ENCODE results near the gene LRRC63. TPM values are rescaled to one million over a fixed set of nuclear protein-coding genes. Genes with fewer than 3 reads are reported as not detected.
A peak's percentile ranks its signal among the peaks of the same experiment; 100 is the strongest.

LRRC63 gene
- total RNA-seq, 1 donor from 2014 or later = not detected

DNA sequence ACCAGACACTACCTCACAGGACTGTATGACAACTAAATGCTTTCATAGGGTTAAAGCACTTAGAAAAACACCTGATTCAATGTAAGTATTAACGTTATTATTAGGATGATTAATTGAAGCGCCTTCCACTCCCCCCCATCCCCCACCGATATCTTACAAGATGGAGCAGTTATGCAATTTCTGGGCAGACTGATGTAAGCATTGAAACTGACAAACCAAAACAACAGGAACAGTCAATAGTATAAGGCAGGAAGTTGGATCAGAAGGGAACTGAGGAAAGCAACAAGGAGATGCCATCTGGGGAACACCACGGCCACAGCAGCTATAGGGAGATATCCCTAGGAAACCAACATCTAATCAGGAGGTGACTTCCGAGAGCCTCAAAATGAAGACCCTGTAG is 33.6 kb upstream of the LRRC63 start:
- Histone ChIP-seq H3K4me1 (no peaks in the 10 kb centered on the region), H3K27ac (no peak overlapping the region), H3K9me3 (no peaks in the 10 kb centered on the region), H3K36me3 (no peaks in the 10 kb centered on the region), H3K27me3 (no peaks in the 10 kb centered on the region), H3K4me3 (no peak overlapping the region)
- DNase-seq (ENCODE audit: low spot score in 2 of 2) = no peak
- intact Hi-C loops (cut with DNase I) = no loop called here
- TF ChIP-seq, protein P1, sequence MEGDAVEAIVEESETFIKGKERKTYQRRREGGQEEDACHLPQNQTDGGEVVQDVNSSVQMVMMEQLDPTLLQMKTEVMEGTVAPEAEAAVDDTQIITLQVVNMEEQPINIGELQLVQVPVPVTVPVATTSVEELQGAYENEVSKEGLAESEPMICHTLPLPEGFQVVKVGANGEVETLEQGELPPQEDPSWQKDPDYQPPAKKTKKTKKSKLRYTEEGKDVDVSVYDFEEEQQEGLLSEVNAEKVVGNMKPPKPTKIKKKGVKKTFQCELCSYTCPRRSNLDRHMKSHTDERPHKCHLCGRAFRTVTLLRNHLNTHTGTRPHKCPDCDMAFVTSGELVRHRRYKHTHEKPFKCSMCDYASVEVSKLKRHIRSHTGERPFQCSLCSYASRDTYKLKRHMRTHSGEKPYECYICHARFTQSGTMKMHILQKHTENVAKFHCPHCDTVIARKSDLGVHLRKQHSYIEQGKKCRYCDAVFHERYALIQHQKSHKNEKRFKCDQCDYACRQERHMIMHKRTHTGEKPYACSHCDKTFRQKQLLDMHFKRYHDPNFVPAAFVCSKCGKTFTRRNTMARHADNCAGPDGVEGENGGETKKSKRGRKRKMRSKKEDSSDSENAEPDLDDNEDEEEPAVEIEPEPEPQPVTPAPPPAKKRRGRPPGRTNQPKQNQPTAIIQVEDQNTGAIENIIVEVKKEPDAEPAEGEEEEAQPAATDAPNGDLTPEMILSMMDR (IDR thresholded peaks at IDR 0.05) = no peak

DNA sequence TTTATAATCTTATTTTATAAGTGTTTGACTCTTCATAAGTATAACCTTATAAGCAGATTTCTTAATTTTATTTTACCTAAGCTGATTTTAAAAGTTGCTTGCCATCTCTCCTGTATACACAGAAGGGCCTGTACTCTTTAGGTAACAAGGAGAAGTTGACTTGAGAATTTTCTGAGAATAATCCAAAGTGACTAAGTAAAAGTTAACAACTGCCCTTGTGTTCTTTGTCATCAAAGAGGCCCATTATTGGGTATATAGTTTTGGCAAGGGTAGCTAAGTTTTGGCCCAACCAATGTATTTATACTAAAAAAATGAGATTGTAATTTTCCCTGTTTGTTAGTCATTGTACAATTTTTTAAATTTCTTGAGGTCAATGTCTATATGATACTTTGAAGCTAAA is 32.9 kb upstream of the LRRC63 start:
- Histone ChIP-seq H3K4me1 (no peaks in the 10 kb centered on the region), H3K27me3 (no peaks in the 10 kb centered on the region), H3K36me3 (no peaks in the 10 kb centered on the region), H3K9me3 (no peaks in the 10 kb centered on the region), H3K27ac (no peak overlapping the region), H3K4me3 (no peak overlapping the region)
- TF ChIP-seq, protein P1 (IDR thresholded peaks at IDR 0.05) = no peak
- no peak for DNase-seq (ENCODE audit: low spot score in 2 of 2)
- intact Hi-C loops (cut with DNase I) = no loop called here

DNA sequence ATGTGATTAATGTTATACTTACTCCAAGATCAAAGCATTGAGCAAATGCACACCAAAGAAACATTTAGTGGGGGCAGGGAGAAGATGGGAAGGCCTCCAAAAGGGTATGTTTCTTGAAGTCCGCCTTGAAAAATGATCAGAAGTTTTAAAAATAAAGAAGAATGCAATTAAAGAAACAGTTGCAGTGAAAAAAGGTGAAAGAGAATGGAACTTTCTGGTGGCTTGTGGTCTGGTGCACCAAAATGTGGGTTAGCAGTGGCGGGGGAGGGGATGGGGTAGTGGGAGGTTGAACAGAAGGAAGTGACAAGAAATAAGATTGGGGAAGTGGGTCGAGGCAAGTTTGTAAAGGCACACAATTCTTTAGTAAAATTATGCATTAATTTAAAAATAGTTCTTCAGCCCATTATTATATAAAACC is 32.2 kb upstream of the LRRC63 start:
- Histone ChIP-seq H3K27me3 (no peaks in the 10 kb centered on the region), H3K4me1 (no peaks in the 10 kb centered on the region), H3K4me3 (no peak overlapping the region), H3K9me3 (no peaks in the 10 kb centered on the region), H3K27ac (no peak overlapping the region), H3K36me3 (no peaks in the 10 kb centered on the region)
- TF ChIP-seq, protein P1 (IDR thresholded peaks at IDR 0.05) = no peak
- DNase-seq (ENCODE audit: low spot score in 2 of 2) = no peak
- intact Hi-C loops (cut with DNase I) = no loop called here

DNA sequence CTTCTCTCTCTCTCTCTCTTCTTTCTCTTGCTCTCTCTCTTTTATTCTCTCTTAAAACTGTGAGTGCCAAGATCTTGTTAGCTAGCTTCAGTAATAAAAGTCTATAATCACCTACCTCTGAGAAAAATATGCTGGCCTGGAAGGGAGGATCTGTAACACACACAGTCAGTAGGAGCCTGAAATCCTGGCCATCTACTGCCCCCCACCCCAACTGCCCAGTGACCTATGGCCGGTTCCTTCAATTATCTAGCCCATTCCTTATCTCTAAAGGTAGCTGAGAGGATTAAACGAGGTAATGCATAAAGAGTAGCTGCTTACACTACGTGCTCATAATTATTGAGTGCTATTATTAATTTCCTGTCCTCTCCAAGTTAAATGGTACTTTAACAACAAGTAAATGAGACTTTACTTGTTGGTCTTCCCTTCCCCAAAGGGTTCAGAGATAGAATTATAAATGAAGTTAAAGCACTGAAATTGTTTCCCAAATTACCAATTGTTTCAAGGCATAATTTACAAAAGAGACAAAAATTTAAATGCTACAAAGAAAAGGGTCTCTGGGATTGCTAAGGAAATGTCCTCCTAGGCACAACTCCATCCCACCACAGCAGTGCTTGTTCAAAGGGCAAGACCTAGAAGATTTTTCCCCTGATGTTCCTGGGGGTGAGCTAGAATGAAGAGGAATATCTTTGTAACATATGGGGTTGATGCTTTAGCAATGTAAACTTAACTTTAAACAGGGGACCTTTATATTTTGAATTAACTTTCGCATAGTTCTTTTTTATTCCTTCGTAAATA is 31.6 kb upstream of the LRRC63 start:
- H3K27me3 ChIP-seq = no peaks in the 10 kb centered on the region
- no peak for DNase-seq (ENCODE audit: low spot score in 2 of 2)
- no peaks in the 10 kb centered on the region for H3K4me1 ChIP-seq
- H3K4me3 ChIP-seq = peak overlapping the region in 1 of 2 donors; percentile 47
- TF ChIP-seq, protein P1 (IDR thresholded peaks at IDR 0.05) = no peak
- H3K27ac ChIP-seq = no peak overlapping the region
- intact Hi-C loops (cut with DNase I) = no loop called here
- H3K9me3 ChIP-seq = no peaks in the 10 kb centered on the region
- no peaks in the 10 kb centered on the region for H3K36me3 ChIP-seq

DNA sequence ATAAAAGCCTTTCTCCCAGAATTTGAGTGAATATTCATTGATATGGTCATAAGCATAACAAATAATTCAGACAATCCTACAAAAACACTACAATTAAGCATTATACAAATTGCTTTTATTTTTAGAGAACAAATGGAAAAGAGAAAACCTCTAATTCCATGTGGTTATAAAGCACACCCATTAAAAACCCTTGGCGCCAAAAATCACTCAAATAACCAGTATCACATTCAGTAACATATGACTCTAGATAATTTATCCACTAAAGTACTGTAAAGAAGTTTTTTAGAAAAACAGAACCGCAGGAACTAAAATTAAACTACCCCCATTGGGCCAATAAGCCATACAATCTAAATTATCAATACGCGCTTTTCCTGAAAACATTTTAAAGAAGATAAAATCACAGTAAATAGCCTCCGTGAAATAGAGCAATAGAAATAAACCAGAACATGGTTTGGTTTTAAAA is 30.3 kb upstream of the LRRC63 start:
- TF ChIP-seq, protein P1 (IDR thresholded peaks at IDR 0.05) = no peak
- H3K36me3 ChIP-seq = no peaks in the 10 kb centered on the region
- H3K27ac ChIP-seq = peak overlapping the region in 1 of 2 donors; percentile 22
- H3K9me3 ChIP-seq = no peaks in the 10 kb centered on the region
- no peak for DNase-seq (ENCODE audit: low spot score in 2 of 2)
- H3K4me1 ChIP-seq = no peaks in the 10 kb centered on the region
- peak overlapping the region; percentile 17 to 47 for H3K4me3 ChIP-seq
- H3K27me3 ChIP-seq = no peaks in the 10 kb centered on the region
- intact Hi-C loops (cut with DNase I) = no loop called here

Measured in ascending aorta (tissue), 2 donors.